Bronchial epithelial cell (primary cell): ENCODE data around the gene PEAK1. TPM values are rescaled to one million over a fixed set of nuclear protein-coding genes. Genes with fewer than 3 reads are reported as not detected.
A peak's percentile ranks its signal among the peaks of the same experiment; 100 is the strongest.

Experiments
- DNase-seq: peaks from one replicate; pipeline ENCODE4 v3.0.0-alpha.2; 2010; ENCODE audit warnings: low read depth
- FAIRE-seq: peaks from 2 replicates; lab custom pipeline; 2011; peaks lifted over from hg19 to GRCh38; lab: Jason Lieb, UNC
- H3K27me3 ChIP-seq: 2 replicates; pipeline ENCODE4 v1.5.1; 2011; ENCODE audit warnings: low read length; ENCODE audit not compliant: control insufficient read depth, insufficient read depth
- H3K36me3 ChIP-seq: 2 replicates; pipeline ENCODE4 v1.5.1; 2011; ENCODE audit warnings: low read length; ENCODE audit not compliant: control insufficient read depth, insufficient read depth
- H3K4me3 ChIP-seq: 2 replicates; pipeline ENCODE4 v1.5.1; 2011; ENCODE audit warnings: mild to moderate bottlenecking, low read depth, low read length, control low read depth
- total RNA-seq: library from RNA; depleted of rRNA; stranded (reverse); fragments of >200 nt; gene quantifications from 2 replicates; pipeline ENCODE4 v1.2.1, GENCODE V29; 2014
- TF ChIP-seq, protein P1 (sequence below): IDR thresholded peaks from 2 replicates; pipeline ENCODE4 v1.5.1; 2011; ENCODE audit warnings: mild to moderate bottlenecking, moderate library complexity, low read length, control low read depth, inconsistent platforms; ENCODE audit not compliant: insufficient read depth, severe bottlenecking

The PEAK1 gene
- total RNA-seq, 1 donor from 2014 or later = 3.7 TPM

DNA sequence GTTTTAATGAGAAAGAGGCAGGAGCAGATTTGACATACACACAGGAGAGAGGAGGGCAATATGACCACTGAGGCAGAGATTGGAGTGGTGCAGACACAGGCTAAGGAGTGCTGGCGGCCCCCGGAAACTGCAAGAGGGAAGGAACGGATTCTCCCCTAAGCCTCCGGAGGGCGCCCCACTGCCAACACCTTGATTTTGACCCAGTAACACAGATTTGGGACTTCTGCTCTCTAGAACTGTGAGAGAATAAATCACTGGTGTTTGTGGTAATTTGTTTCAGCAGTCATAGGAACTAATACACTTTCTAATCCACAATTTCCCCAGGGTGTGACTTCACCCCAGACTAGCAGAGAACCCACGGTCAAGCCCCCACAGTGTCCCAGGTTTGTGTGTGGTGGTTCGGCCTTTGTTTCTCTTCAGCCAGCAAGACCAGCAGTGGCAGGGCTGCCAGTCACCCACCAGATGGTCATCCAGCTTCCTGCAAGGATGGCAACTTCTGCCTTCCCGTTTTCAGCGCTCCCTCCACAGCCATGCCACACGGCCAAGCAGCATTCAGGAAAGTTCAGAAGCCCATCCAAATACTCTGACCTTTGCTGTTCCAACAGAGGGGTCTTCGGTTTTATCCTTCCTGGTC lies 325.4 kb downstream of the PEAK1 start:
- FAIRE-seq (no peak), DNase-seq (no peak)
- no peaks in the 10 kb centered on the region for H3K36me3 ChIP-seq
- no peaks in the 10 kb centered on the region for H3K27me3 ChIP-seq
- TF ChIP-seq, protein P1, sequence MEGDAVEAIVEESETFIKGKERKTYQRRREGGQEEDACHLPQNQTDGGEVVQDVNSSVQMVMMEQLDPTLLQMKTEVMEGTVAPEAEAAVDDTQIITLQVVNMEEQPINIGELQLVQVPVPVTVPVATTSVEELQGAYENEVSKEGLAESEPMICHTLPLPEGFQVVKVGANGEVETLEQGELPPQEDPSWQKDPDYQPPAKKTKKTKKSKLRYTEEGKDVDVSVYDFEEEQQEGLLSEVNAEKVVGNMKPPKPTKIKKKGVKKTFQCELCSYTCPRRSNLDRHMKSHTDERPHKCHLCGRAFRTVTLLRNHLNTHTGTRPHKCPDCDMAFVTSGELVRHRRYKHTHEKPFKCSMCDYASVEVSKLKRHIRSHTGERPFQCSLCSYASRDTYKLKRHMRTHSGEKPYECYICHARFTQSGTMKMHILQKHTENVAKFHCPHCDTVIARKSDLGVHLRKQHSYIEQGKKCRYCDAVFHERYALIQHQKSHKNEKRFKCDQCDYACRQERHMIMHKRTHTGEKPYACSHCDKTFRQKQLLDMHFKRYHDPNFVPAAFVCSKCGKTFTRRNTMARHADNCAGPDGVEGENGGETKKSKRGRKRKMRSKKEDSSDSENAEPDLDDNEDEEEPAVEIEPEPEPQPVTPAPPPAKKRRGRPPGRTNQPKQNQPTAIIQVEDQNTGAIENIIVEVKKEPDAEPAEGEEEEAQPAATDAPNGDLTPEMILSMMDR = peak; percentile 13
- H3K4me3 ChIP-seq = no peak overlapping the region

DNA sequence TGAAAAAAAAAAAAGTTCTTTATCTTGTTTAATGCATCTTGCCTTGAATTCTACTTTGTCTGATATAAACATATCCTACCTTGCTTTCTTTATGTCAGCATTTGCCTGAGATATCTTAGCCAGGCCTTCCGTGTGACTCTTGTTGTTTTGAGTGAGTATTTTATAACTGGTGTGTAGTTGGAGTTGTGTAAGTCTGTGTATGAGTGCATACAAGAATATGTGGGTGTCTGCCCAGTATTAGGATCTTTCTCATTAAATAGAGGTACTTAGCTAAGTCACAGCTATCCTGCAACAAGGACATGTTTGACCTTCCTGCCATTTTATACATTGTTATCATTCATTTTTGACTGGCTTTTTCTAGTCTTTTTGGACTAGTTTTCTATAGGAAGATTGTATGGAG lies 326.5 kb downstream of the PEAK1 start:
- TF ChIP-seq, protein P1 = no peak
- FAIRE-seq = no peak
- Histone ChIP-seq H3K27me3 (no peaks in the 10 kb centered on the region), H3K4me3 (no peak overlapping the region), H3K36me3 (no peaks in the 10 kb centered on the region)
- no peak for DNase-seq

DNA sequence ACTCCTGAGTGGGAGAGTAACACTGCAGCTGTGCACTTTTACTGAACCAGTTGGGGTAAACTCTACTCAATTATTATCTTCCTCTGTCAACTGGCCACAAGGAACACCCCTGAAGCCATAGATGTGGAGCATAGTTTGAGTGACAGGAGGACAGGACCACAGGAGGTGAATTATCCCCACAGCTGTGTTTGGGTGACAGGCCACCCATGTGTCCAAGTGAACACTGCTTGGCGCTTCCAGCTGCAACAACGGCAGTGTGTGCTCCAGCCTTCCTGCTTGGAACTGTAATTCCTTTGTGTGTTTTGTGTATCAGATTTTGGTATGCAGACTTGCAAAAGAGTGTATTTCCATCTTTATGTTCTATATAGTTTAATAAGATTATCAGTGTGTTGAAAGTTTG lies 328.8 kb downstream of the PEAK1 start:
- TF ChIP-seq, protein P1 = no peak
- FAIRE-seq = no peak

DNA sequence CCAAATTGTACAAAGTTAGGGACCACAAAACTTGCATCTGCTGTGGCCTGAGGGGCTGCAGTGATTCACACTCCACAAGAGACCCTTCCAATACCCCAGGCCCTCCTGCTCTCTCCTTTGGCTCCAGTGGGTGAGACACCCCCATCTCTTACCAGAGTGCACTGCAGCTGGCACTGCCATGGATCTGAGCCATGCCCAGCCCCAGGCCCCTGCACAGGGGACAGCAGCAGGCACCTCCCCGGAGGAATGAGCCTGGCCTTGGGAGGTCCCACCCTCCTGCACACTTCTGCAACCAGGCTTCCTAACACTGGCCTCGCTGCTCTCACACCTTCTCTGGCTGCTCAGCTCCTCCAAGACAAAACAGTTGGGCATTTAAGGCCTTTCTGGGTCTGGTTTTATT lies 332.7 kb downstream of the PEAK1 start:
- Histone ChIP-seq H3K4me3 (no peak overlapping the region), H3K27me3 (no peaks in the 10 kb centered on the region), H3K36me3 (no peaks in the 10 kb centered on the region)
- DNase-seq = no peak
- TF ChIP-seq, protein P1 = no peak
- no peak for FAIRE-seq

More for the DNA sequence above, 328.8 kb downstream of the PEAK1 start:
- H3K36me3 ChIP-seq = no peaks in the 10 kb centered on the region
- no peaks in the 10 kb centered on the region for H3K27me3 ChIP-seq
- no peak overlapping the region for H3K4me3 ChIP-seq
- no peak for DNase-seq

DNA sequence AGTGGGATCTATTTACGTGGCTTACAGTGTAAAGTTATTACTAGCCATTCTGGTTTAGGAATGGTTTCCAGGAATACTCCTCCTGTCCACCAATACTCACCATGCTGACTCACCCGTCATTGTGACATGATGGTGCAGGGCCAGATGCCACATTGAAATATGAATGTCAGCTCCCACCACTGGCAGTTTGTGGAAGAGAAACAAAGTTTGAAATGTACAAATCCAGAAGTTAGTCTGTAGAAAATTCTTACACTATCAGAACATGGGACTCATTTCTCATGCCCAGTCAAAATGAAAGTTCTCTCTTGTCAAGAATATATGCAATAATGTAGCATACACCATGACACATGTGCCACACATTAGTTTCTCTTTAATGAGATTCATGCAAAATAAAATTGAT lies 334.6 kb downstream of the PEAK1 start:
- no peak for FAIRE-seq

DNA sequence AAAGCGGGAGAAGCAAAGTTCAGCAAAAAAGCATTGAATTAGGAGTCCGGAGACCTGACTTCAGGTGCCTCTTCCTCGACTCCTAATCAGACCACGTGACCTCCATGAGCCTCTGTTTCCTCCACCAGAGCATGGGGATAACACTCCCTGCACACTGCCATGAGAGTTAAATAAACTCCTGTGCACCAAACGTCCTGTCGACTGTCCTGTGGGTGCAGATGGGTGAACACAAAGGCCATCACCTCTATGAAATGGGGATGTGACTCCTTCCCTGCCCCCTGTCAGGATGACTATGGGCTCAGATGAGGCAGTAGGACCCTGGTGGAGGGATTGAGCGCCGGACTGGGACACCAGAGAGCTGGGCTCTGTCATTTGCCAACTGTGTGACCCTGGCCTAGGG lies 335.5 kb downstream of the PEAK1 start:
- Histone ChIP-seq H3K27me3 (no peaks in the 10 kb centered on the region), H3K4me3 (no peak overlapping the region), H3K36me3 (no peaks in the 10 kb centered on the region)
- FAIRE-seq = no peak
- DNase-seq = no peak
- TF ChIP-seq, protein P1 = no peak

More for the DNA sequence above, 334.6 kb downstream of the PEAK1 start:
- peak; percentile 54 for DNase-seq
- TF ChIP-seq, protein P1 = no peak
- no peaks in the 10 kb centered on the region for H3K36me3 ChIP-seq
- H3K27me3 ChIP-seq = no peaks in the 10 kb centered on the region
- no peak overlapping the region for H3K4me3 ChIP-seq
